ENCODE results near the gene TMCO4. TPM values are rescaled to one million over a fixed set of nuclear protein-coding genes. Genes with fewer than 3 reads are reported as not detected.

TMCO4 gene
- total and polyA plus RNA-seq, 2 donors (not counting 1 experiment from before 2014, with no cell fraction given), result 21.7 to 31.3 TPM

DNA sequence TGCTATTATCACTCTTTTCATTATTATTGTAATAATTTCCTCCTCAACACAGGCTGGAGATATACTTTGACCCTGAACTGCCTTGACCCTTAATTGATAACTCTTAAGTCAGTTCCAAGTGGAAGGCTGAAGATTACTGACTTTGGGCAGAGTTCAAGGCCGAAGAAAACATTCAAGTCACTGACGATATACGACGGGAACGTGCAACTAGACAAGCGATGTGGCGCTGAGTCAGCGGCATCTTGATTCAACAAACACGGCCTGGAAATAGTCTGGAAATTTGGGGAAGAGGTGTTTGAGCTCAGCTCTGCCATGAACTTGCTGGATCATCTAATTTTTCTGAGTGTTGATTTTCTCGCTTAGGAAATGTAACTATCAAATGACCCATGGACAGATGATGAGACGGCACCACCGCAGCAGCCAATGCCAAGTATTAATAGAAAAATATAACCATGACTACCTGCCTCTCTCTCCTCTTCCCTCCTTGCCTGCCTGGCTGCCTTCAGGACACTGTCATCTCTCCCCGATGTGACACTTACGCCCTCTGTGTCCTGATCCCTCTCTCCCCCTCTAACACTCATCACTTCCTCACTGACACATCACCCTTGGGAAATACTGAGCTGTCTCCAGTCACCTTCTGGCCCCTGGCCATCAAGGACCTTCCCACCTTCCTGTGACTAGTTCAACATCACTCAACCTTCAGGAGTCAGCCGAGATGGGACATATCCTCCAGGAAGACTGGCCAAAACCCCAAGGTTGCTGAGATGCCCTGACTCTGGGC lies 49.4 kb downstream of the TMCO4 start:
- Histone ChIP-seq H4K20me1 (ENCODE audit: control insufficient read depth, insufficient read depth, low read length, poor library complexity, severe bottlenecking) (no peaks in the 10 kb centered on the region), H3K4me1 (ENCODE audit: control insufficient read depth in 2 of 2, insufficient read depth in 2 of 2, low read length in 2 of 2) (no peaks in the 10 kb centered on the region), H3K36me3 (replicated peaks in 1 of 2; ENCODE audit: control extremely low read depth in 1 of 2, control insufficient read depth in 1 of 2, extremely low read depth in 1 of 2, insufficient read depth in 2 of 2, low read length in 1 of 2) (peaks cover 0 to 57% of the 10 kb centered on the region in 2 experiments), H3K4me2 (replicated peaks; ENCODE audit: low read depth, low read length, poor library complexity, severe bottlenecking) (no peak overlapping the region), H3K27me3 (replicated peaks in 1 of 4; ENCODE audit: control extremely low read depth in 1 of 4, control insufficient read depth in 3 of 4, insufficient read depth in 4 of 4, low read length in 3 of 4) (no peaks in the 10 kb centered on the region), H2AFZ (ENCODE audit: insufficient read depth, low read depth, low read length, poor library complexity, severe bottlenecking) (no peak overlapping the region), H3K4me3 (ENCODE audit: control extremely low read depth in 1 of 5, extremely low read depth in 1 of 5, insufficient read depth in 1 of 5, low read depth in 2 of 5, low read length in 4 of 5) (no peak overlapping the region), H3K9me3 (ENCODE audit: control extremely low read depth in 1 of 3, control insufficient read depth in 2 of 3, insufficient read depth in 1 of 3, low read length in 2 of 3) (no peaks in the 10 kb centered on the region), H3K9ac (ENCODE audit: low read length) (no peak overlapping the region), H3K27ac (ENCODE audit: low read length in 2 of 2) (no peak overlapping the region), H3K79me2 (ENCODE audit: control insufficient read depth, insufficient read depth, low read length) (no peaks in the 10 kb centered on the region)
- intact Hi-C loops (cut with micrococcal nuclease), result no loop called here
- 99% methylated on average over 14 of the region's 15 CpGs for WGBS (ENCODE audit: insufficient coverage)
- Mint-ChIP-seq H3K4me3 (no peak overlapping the region), H3K27ac (no peak overlapping the region), H3K4me1 (no peaks in the 10 kb centered on the region), H3K27me3 (no peaks in the 10 kb centered on the region), H3K9me3 (ENCODE audit: insufficient read depth) (no peaks in the 10 kb centered on the region)
- ATAC-seq (ENCODE audit: low read depth) (no peak), DNase-seq (no peak)
- ChIA-PET CTCF (no interaction called here), POLR2A (no interaction called here)
- TF ChIP-seq, protein P1, sequence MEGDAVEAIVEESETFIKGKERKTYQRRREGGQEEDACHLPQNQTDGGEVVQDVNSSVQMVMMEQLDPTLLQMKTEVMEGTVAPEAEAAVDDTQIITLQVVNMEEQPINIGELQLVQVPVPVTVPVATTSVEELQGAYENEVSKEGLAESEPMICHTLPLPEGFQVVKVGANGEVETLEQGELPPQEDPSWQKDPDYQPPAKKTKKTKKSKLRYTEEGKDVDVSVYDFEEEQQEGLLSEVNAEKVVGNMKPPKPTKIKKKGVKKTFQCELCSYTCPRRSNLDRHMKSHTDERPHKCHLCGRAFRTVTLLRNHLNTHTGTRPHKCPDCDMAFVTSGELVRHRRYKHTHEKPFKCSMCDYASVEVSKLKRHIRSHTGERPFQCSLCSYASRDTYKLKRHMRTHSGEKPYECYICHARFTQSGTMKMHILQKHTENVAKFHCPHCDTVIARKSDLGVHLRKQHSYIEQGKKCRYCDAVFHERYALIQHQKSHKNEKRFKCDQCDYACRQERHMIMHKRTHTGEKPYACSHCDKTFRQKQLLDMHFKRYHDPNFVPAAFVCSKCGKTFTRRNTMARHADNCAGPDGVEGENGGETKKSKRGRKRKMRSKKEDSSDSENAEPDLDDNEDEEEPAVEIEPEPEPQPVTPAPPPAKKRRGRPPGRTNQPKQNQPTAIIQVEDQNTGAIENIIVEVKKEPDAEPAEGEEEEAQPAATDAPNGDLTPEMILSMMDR (IDR thresholded peaks at IDR 0.05), result no peak
- no peak for TF ChIP-seq EZH2 (IDR thresholded peaks at IDR 0.05; ENCODE audit: borderline replicate concordance, insufficient read depth, low read depth, low read length, poor library complexity, severe bottlenecking)

DNA sequence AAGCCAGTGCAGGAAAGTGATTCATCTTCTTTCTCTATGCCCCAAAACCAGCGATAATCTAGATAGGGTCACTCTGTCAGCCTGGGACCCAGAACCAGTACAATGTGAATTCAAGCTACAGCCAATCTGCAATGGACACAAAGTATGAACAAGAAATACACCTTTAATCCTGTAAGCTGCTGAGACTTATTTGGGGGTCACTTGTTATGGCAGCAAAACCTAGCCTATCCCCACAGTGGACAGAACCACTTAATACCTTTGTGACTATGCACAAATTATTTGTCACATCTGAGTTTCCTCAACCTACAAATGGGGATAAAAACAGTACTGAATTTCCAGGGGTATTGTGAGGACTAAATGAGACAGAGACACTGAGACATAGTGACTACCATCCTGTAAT lies 50.0 kb downstream of the TMCO4 start:
- no peaks in the 10 kb centered on the region for H3K79me2 ChIP-seq (ENCODE audit: control insufficient read depth, insufficient read depth, low read length)
- peaks cover 0 to 55% of the 10 kb centered on the region in 2 experiments for H3K36me3 ChIP-seq (replicated peaks in 1 of 2; ENCODE audit: control extremely low read depth in 1 of 2, control insufficient read depth in 1 of 2, extremely low read depth in 1 of 2, insufficient read depth in 2 of 2, low read length in 1 of 2)
- TF ChIP-seq EZH2 (IDR thresholded peaks at IDR 0.05; ENCODE audit: borderline replicate concordance, insufficient read depth, low read depth, low read length, poor library complexity, severe bottlenecking), result no peak
- TF ChIP-seq, protein P1 (IDR thresholded peaks at IDR 0.05), result no peak
- no peaks in the 10 kb centered on the region for H3K27me3 ChIP-seq (replicated peaks in 1 of 4; ENCODE audit: control extremely low read depth in 1 of 4, control insufficient read depth in 3 of 4, insufficient read depth in 4 of 4, low read length in 3 of 4)
- WGBS (ENCODE audit: insufficient coverage), result no CpG with 5 or more reads among the region's 1 CpG
- H2AFZ ChIP-seq (ENCODE audit: insufficient read depth, low read depth, low read length, poor library complexity, severe bottlenecking), result no peak overlapping the region
- ChIA-PET CTCF (no interaction called here), POLR2A (no interaction called here)
- H4K20me1 ChIP-seq (ENCODE audit: control insufficient read depth, insufficient read depth, low read length, poor library complexity, severe bottlenecking), result no peaks in the 10 kb centered on the region
- no peak overlapping the region for H3K4me2 ChIP-seq (replicated peaks; ENCODE audit: low read depth, low read length, poor library complexity, severe bottlenecking)
- Mint-ChIP-seq H3K27ac (no peak overlapping the region), H3K27me3 (no peaks in the 10 kb centered on the region), H3K4me1 (no peaks in the 10 kb centered on the region), H3K9me3 (ENCODE audit: insufficient read depth) (no peaks in the 10 kb centered on the region), H3K4me3 (no peak overlapping the region)
- DNase-seq (no peak), ATAC-seq (ENCODE audit: low read depth) (no peak)
- no peaks in the 10 kb centered on the region for H3K9me3 ChIP-seq (ENCODE audit: control extremely low read depth in 1 of 3, control insufficient read depth in 2 of 3, insufficient read depth in 1 of 3, low read length in 2 of 3)
- no peak overlapping the region for H3K27ac ChIP-seq (ENCODE audit: low read length in 2 of 2)
- intact Hi-C loops (cut with micrococcal nuclease), result no loop called here
- H3K9ac ChIP-seq (ENCODE audit: low read length), result no peak overlapping the region
- no peak overlapping the region for H3K4me3 ChIP-seq (ENCODE audit: control extremely low read depth in 1 of 5, extremely low read depth in 1 of 5, insufficient read depth in 1 of 5, low read depth in 2 of 5, low read length in 4 of 5)
- no peaks in the 10 kb centered on the region for H3K4me1 ChIP-seq (ENCODE audit: control insufficient read depth in 2 of 2, insufficient read depth in 2 of 2, low read length in 2 of 2)

Measured in B cell (primary cell).